Myocyte (in vitro differentiated cells): Measurements from ENCODE around the gene PRSS48. TPM values are rescaled to one million over a fixed set of nuclear protein-coding genes. Genes with fewer than 3 reads are reported as not detected.
"Not testable (repeated sequence)": the region's sequence is repeated elsewhere in the genome, so short reads cannot be mapped to it uniquely, and the experiment has no call there.

Source experiments
- DNase-seq: peaks from one replicate; pipeline ENCODE4 v3.0.0-alpha.2; 2012; ENCODE audit warnings: low read depth
- total RNA-seq: library from RNA; depleted of rRNA; stranded (reverse); fragments of >200 nt; gene quantifications from 2 replicates; pipeline ENCODE4 v1.2.3, GENCODE V29; 2014

PRSS48 gene
- total RNA-seq, 1 donor from 2014 or later: not detected

DNA sequence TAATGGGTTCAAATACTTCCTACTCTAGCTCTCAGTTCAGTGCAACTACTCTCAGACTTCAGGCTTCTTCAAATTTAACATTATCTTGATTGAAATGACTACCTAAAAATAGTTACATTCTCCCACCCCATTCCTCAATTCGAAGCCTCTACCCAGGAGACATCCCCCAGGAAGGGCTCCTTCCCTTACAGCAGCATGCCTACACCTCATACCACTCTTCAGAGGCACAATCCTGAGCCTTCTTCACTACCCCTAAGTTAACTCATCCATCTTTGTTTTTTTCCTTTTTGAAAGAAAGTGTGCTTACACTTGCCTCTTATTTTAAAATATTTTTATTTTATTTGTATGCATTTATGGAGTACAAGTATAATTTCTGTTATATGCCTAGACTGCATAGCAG, 17.2 kb upstream of the PRSS48 start:
- DNase-seq: no peak

DNA sequence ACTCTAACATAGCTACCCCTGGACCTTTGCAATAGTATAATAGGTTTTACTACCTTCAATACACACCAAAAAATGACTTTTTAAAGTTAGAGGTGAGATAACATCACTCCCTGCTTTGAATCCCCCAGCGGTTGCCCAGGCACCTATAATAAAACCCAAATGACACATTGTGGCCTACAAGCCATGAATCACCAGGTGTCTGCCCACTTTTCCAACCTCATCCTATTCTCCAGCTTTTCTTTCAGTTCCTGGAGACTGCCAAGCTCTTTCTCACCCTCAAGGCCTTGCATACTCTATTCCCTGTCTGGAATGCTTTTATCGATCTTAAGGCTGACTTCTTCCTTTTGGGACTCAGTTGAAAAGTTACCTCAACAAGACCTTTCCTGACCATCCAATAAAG, 16.4 kb upstream of the PRSS48 start:
- DNase-seq: peak; percentile 20

DNA sequence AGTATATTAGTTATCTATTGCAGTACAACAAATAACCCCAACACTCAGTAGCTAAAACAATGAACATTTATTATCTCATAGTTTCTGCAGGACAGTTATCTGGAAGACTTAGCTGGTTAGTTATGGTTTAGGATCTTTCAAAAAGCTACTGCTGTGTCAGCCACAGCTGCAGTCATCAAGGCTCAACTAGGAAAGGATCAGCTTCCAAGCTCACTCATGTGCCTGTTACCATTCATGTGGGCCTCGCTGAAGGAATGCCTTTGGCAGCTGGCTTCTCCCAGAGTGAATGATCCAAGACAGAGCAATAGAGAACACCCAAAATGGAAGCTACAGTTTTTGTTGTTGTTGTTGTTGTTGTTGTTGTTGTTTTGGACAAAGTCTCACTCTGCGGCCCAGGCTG, 13.5 kb upstream of the PRSS48 start:
- peak; percentile 66 for DNase-seq

DNA sequence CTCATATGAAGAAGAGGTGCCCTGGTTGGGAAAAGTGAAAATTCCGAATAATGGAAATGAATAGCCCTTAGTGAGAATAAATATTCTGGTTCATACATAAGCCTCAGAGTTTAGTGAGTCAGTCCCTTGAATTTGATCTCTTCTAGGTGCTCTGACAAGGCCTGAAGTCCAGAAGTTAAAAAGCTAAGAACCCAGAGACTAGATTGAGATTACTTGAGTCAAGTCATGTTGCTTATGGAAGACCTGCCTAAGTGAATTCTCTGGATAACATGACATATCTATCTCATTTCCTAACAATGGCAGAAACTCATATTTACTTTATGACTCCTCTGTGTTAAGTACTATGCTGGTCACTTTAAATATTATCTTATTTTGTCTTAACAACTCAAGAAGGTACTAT, 10.5 kb upstream of the PRSS48 start:
- DNase-seq: no peak

DNA sequence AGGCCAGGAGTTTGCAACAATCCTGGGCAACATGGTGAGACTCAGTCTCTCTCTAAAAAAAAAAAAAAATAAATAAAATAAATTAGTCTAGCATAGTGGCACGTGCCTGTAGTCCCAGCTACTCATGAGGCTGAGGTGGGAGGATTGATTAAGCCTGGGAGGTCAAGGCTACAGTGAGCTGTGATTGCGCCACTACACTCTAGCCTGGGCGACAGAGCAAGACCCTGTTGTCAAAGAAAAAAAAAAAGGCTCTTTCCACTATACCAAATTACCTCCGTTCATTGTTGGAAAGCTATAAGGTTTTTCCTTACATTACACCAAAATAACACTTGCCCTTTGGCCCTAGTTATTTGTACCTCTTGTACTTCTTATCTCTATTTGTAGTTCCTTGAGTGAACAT, 9.9 kb upstream of the PRSS48 start:
- DNase-seq: no peak

DNA sequence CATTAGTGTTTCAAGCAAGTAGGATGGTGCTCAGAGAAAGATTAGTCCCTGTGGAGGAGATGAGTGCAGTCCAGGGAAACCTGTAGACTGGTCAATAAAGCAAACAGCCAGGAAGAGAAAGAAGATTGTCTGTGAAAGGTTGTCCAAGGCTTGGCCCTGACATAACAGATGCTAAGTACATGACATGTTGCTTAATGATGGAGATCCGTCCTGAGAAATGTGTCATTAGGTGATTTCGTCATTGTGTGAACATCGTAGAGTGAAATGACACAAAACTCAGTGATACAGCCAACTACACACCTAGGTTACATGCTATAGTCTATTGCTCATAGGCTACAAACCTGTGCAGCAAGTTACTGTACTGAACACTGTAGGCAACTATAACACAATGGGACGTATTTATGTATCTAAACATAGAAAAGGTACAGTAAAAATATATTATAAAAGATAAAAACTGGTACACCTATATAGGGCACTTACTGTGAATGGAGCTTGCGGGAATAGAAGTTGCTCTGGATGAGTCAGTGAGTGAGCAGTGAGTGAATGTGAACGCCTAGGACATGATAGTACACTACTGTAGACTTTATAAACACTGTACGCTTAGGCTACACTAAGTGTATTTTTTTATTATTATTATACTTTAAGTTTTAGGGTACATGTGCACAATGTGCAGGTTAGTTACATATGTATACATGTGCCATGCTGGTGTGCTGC, 9.0 kb upstream of the PRSS48 start:
- DNase-seq: no peak

DNA sequence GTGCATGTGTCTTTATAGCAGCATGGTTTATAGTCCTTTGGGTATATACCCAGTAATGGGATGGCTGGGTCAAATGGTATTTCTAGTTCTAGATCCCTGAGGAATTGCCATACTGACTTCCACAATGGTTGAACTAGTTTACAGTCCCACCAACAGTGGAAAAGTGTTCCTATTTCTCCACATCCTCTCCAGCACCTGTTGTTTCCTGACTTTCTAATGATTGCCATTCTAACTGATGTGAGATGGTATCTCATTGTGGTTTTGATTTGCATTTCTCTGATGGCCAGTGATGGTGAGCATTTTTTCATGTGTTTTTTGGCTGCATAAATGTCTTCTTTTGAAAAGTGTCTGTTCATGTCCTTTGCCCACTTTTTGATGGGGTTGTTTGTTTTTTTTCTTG, 8.1 kb upstream of the PRSS48 start:
- not testable (repeated sequence) for DNase-seq

DNA sequence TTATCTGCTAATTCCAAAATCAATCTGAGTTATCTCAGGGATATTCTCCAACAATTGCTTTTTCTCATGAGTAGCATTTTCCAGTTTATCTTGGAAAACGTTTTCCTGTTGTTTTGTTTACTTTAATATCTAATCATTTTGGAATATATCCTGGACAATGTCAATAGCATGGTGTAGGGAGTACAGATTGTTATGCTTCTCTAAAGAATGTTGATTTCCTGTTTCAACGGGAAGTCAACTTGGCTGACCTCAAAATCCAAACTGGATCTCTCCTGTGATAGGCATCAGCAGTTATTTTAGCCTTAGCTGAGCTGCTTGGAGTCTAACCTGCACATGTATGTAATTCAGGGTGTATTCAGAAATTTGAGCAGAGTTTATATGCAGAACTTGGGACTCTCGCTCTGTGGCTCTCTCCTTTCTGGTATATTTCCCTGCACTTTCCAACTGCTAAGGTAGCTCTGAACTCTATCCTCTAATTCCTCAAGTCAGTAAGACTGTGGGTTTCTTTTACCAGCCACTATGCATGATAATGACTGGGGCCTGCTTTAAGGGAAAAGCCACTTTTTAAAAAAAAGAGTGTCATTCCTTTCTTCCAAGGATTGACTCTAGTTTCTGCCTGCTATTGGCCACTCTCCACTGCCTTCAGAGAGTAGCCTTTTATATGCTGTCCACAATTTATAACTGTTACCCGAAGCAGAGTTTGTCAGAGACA, 7.7 kb downstream of the PRSS48 start:
- no peak for DNase-seq

DNA sequence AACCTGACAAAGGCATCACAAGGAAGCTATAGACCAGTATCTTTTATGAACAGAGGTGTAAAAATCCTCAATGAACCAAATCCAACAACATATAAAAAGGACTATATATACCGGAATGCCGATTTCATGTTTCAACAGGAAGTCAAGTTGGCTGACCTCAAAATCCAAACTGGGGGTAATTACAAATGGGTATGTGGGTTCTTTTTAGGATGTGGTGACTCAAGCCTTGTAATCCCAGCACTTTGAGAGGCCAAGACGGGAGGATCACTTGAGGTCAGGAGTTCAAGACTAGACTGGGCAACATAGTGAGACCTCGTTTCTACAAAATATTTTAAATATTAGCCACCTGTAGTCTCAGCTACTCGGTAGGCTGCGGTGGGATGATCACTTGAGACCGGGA, 10.4 kb downstream of the PRSS48 start:
- DNase-seq: no peak

DNA sequence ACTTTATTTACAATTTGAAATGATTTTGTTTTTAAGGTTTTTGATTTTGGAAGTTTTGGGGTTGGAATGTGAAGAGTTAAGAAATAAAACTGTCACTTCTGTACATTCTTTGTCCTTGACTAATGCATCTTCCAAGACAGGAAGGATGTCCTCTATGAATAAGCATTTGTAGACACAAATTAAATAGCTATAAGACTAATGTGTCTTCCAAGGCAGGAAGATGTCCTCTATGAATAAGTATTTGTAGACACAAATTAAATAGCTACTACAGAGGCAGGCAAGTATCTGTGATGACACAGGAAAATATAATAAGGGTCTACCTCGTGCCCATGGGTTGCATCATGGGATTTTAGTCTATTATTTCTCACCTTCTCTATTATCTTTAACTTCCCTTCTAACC, 14.5 kb downstream of the PRSS48 start:
- no peak for DNase-seq

DNA sequence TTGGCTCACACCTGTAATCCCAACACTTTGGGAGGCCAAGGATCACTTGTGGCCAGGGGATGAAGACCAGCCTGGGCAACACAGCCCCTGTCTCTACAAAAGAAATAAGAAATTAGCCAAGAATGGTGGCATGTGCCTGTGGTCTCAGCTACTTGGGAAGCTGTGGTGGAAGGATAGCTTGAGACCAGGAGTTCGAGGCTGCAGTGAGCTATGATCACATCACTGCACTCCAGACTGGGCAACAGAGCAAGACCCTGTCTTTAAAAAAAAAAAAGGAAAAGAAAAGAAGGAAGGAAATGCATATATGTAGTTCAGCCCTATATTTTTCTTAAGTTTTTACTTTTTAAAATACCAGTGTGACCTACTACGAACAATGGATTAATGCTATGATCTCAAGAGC, 15.1 kb downstream of the PRSS48 start:
- DNase-seq: no peak

DNA sequence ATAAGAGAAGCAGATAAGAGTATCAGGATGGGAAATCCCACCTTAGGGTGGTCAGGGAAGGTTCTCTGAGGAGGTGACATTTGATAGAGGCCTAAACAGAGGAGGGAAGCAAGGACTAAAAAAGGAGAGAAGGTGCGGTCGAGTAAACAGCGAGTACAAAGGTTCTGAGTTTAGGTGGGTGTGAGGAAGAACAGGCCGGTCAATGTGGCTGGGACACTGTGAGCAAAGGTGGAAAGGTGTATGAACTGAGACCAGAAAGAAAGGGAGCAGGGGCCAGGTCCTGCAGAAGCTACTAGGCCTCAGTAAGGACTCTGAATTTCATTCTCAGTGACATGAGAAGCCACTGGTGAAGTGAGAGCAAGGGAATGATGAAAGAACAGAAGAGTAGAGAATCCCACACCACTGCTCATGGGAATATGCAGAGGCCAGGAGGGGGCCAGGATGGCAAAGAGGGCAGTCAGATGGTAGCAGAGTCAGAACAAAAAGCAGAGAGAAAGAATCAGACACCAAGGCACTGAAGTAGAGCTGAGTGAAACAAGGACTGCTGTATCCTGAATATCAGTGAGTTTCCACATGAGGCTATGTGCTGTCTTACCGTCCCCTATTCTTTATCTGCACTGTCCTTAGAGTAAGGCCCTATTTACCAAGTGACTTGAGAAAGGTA, 18.0 kb downstream of the PRSS48 start:
- DNase-seq: no peak

DNA sequence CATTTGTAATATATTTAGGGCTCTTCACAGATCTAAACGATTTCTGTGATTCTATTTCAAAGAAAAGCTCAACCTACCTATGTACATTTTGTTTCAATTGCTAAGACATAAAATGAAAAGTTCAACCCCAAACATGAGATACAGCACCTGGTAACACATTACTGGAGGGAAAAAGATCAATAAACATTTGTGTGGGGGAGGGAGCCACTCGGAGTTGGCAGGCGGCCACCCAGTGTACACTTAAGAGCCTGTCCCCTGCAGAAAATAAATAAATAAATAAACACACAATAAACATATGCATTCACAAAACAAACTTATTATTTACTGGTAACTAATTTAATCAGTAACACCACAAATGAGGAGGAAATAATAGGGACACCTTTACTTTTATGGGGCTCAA, 19.3 kb downstream of the PRSS48 start:
- DNase-seq: no peak

DNA sequence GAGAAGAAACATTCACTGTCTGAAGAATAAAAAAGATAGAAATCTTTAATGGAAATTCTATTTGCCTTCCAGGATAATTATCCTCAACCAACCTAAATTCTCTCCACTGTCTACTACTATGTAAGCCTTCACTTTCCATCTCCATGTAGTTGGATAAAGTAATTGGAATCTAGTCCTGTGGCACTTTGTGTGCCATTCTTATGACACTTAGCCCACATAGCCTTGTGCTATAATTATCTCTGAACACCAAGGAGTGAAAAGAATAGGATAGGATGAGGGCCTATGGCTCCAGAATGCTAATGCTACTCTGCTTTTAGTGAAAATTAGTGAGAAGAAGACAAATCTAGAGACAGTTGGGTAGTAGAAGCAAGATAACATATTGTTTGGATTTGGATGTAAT, 20.2 kb downstream of the PRSS48 start:
- peak; percentile 67 for DNase-seq

DNA sequence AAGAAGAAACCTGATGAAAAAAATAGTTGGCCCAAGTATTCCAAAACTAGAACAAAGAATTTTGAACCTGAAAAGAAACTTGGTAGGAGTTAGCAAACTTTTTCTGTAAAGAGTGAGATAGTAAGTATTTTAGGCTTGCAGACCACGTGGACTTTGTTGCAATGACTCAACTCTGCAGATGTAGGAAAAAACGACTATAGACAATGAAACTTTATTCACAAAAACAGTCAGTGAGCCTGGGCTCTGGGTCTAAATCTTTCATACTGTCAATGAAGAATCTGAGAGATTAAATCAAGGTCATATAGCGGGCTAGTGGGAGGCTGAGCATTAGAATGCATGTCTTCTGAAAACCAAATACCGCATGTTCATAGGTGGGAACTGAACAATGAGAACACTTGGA, 25.5 kb downstream of the PRSS48 start:
- no peak for DNase-seq

DNA sequence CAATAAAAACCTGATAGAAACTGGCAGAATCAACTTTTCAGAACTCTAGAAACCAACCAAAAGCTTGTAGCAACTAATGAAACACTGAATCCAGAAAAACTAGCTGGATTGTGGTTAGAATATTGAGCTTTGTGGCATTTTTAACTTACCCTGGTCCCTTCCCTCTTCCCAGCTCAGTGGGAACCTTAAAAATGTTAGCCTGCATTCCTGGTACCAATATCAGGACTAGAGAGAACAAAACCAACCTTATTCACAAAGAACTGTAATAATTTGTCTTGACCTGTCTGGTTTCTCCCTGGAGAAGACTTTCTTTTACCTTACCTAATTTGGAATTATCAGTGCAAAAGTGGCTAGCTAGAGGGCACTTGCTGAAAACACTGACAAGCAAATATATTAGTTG, 27.3 kb downstream of the PRSS48 start:
- DNase-seq: no peak

DNA sequence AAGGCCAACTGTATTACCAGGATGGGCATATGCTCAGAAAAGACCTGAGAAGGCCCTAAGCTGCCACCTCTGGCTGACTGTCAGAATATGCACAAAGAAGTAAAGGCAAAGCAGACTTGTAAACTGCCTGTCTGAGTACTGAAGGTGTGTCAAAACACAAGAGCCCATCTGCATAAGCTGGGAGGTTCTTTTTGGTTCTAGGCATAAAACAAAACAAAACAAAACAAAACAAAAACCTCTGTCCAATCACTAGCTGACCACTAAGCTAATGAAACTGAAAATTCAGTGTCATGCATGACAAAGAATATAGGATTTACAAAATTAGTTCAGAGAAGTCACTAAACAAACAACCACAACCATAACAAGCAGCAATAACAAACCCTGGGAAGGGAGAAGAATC, 27.8 kb downstream of the PRSS48 start:
- no peak for DNase-seq

DNA sequence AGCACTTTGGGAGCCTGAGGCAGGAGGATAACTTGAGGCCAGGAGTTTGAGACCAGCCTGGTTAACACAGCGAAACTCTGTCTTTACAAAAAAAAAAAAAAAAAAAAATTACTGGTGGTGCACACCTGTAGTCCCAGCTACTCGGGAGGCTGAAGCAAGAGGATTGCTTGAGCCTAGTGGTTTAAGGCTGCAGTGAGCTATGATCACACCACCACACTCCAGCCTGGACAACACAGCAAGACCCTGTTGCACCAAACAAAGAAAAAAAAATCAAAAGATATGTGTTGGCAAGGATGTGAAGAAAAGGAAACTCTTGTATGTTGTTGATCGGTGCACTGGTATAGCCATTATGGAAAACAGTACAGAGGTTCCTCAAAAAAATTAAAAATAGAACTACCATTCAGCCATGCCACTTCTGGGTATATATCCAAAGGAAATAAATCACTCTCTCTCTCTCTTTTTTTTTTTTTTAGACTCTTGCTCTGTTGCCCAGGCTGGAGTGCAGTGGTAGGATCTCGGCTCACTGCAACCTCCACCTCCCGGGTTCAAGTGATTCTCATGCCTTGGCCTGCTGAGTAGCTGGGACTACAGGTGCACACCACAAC, 33.3 kb downstream of the PRSS48 start:
- DNase-seq: no peak

DNA sequence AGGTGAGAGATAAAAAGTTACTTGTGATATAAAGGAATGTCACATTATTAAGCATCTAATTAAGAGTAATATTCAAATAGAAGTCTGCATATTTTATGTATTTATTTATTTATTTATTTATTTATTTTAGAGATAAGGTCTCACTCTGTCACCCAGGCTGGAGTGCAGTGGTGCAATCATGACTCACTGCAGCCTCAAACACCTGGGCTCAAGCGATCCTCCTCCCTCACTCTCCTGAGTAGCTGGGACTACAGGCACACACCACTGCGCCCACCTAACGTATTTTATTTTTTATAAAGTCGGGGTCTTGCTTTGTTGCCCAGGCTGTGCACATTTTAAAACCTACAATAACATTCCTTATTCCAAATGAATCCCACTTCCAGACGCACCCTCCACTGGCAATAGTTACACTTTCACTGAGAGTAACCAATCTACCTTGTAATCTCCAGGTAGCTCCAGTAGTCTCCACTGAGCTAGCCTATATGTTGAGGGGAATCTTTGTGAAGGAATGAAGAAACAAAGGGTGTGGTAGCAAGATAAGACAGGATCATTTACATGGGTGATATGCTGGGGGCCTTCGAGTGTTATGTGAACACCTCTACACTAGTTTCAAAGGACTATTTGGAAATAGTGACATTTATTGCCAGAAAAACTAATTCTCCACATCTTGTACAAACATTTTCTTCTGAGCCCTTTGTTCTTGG, 36.5 kb downstream of the PRSS48 start:
- DNase-seq: no peak

DNA sequence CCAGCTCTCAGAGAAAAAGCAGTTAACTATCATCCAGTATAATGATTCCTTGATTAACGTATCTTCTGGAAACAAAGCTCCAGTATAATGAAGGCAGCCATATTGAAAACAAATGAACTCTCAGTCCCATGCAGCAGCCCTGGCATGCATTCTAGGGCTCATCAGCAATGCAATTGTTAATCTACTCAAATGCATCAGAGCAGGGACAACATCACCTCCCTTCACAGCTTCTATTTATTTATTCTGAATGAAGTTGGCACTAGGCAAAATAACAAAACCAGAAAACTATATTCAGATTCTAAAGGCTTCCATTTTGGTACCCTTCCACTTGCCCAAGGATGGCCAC, 37.0 kb downstream of the PRSS48 start:
- DNase-seq: no peak

DNA sequence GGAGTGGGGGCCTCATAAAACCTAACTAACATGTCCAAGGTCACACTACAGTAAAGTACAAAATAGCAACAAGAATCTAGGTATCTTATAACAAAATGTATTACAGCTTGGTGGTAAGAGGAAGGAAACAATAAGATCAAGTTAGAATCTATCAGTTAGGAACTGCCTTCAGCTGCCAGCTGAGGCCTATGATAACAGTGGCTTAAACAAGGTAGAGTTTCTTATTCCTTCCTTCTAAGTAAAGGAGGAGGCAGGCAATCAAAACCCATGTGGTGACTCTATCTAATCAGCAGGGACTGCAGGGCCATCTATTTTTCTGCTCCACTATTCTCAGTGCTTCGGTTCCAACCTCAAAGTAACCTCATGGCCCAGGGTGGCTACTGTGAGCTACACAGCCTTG, 37.5 kb downstream of the PRSS48 start:
- no peak for DNase-seq
